ENCODE measurements around the gene UBIAD1.

UBIAD1 gene

DNA sequence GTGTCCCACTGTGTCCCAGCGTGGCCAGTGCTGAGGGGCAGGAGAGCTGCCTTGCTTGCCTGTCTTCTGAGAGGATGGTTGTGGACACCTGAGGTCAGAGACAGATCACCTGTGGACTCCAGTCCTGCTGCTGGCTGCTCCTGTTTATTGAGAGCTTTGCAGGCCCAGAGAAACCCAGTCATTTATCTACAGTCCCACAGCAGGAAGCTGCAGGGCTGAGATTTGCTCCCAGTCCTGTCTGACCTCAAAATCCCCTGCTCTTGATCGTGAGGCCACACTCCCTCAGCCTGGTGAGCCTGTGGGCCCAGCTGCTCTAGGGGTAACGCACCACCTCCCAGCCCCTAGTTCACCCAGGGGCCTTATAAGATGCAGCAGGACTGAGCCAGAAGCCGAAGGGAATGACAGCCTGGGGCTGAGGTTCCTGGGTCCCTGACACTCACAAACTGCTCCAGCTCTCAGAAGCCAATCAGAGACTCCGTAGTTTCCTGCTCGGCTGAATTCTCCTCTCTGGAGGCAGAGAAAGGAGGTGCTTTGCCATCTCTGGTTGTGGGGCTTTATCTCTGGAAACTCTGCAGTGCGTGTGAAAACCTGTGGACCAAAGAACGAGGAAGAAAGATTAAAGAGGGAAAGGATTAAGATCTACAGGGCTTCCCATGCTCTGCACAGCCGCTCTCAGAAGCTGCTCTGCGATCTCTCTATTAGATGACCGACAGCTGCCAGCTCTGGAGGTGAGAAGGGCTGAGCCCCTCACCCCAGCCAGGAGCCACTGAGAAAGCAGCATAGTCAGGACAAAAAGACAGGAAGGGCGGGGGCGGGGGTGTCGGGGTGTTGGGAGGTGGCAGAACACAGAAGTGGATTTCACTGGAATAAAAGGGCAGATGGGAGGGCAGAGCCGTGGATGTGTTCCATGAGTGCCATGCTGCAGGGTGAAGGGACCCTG, 39.1 kb downstream of the UBIAD1 start:
- no peak for DNase-seq (ENCODE audit: low read depth in 3 of 3)

DNA sequence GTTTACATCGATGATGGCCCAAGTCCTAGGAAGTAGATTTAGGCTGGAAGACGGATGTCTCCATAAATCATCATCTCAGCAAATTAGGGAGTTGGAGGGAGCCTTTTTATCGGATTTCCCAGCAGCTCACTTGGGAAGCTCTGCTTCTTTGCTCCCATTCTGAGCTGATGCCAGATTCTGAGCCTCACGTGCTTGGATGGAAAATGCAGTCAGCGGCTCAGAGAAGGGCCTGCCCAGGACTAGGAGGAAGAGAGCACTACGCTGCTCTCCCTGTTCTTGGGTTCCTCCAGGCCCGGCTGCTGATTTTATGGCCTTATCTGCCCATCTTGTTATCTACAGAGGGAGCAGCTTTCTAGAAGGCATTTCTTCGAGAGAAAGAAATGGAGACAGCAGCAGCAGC, 42.0 kb downstream of the UBIAD1 start:
- DNase-seq (ENCODE audit: low read depth in 3 of 3): no peak

DNA sequence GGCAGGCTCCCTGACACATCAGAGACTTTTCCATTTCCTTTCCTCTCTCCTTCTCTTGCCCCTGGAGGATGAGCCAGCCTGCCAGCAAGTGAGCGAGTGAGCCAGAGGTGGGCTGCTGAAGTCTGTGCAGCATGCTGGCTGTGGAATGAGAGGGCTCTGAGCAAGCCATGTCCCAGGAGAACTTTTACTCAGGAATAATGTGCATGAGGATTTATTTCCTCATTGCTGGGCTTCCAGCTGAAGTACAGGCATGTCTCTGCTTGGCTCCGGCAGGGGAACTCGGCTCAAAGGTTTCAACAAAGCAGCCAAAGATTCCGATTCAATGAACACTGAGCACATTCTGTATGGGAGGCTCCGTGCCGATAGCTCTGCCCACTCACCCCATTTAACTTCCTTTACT, 43.7 kb downstream of the UBIAD1 start:
- no peak for DNase-seq (ENCODE audit: low read depth in 3 of 3)

DNA sequence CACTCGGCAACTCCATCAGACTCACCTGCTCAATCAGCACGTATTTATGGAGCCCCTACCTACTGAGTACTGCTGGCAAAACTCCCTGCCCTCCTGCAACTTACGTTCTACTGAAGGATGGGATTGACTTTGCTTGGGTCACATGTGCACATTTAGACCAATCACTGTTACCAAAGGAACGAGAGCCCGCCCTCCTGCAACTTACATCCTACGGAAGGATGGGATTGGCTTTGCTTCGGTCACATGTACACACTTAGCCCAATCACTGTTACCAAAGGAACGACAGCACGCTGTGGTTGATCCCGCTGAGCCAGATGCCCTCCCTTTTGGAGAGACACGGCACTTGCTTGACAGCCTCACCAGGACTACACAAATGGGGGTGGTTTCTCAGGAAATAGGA, 46.0 kb downstream of the UBIAD1 start:
- DNase-seq (ENCODE audit: low read depth in 3 of 3): no peak

DNA sequence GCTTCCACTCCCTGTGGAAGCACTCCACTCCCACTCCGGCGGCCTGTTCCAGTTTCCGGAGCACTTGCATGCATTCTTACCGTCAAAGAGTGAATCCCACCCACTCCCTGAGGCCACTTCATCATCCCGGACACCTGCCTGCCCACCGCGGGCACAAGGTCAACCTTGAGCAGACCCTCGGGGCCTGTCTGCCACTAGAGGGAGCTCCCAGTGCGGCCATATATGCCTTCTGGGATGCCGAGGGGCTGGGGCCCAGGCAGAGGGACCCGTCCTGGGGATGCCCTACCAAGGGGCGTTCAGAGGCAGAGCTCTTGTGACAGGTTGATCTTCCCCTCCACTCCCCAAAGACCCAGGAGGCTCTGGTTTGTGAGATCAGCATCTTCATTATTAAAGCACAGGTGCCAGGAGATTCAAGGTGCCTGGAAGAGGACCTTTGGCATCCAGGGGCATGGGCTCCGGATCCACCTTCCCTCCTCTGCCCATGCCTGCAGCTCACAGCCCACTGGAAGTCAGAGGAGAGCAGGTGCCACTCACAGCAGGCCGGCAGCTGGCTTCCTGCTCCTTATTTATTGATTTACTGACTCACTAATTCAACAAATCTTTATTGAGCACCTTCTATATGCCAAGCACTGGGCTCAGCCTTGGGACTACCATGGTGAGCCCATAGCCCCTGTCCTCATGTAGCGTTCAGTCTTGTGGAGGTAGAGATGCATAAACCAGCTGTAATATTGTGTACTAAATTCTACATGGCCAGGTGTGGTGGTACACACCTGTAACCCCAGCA, 47.3 kb downstream of the UBIAD1 start:
- DNase-seq (ENCODE audit: low read depth in 3 of 3): peak in 1 of 3 experiments; percentile 8

DNA sequence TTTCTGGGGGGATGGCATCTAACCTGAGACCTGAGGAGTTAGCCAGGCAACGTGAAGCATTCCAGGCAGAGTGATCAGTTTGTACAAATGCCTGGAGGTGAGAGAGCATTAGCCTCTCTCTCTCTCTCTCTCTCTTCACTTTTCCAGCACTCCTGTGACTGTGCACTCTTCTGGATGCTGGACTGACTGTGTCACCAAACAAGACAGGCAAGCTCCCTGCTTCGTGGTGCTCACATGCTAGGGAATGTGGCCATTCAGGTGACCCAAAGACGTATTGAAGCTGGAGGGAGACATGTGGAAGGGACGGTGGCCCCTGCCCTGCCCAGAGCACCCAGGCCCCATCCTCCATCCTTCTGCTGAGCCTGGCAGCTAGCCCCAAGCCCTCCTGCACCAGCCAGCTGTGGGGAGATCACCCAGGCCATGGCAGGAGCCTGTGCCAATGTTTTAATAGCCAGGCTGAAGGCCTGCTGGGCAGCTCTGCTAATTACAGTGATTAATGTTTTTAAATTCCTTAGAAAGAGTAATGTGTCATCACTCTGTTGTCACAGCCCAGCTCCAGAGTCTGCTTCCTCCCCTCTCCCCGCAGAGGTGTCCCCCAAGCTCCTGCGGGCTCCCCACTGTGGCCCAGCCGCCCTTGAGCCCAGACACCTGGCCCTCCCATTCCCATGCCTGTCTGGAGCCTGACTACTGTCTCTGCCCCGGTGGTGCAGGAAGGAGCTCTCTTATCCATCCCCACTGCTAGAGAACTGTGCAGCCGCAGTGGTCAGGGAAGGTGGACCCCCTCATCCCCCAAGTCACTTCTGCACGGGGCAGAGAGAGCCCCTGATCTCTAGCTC, 48.9 kb downstream of the UBIAD1 start:
- DNase-seq (ENCODE audit: low read depth in 3 of 3): no peak

DNA sequence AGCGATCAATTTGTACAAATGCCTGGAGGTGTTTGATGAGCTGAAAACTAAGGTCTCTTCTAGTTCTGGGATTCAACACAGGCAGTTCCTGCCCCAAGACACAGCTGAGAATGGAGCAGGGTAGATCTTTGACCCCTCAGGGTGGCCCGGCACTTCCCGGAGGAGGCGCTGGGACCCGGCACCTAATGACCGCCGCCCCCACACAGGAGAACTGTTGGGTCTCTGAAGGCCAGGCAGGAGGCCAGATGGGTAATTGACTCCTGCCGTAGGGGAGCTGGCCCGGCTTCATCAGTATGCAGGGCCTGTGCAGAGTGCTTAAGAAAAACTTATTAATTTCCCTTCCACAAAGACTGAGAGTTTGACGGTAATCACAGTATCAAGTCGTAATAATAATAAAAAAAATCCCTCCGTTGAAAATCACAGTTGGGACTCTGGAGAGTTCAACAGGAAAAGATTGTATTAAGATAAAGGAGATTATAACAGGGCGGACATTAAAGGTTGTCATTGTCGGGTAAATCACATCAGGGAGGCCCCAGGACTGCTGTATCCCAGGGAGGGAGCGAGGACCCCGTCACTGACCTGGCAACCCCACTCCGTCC, 51.7 kb downstream of the UBIAD1 start:
- DNase-seq (ENCODE audit: low read depth in 3 of 3): no peak

DNA sequence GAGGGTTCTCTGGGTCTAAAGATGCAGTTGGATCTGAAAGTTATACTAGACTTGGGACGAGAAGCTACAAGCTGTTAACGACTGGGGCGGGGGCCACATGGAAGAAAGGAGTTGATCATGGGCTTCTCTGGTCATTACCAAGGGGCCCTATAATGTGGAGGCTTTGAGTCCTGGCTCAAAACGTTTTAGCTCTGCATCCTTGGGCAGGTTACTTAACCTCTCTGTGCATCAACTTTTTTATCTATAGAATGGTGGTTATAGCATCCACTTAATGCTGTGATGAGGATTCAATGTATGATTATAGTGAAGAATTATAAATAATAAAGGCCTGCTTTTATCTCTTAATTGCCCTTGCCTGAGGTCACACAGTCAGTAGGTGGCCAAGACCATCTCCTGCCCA, 53.1 kb downstream of the UBIAD1 start:
- no peak for DNase-seq (ENCODE audit: low read depth in 3 of 3)

DNA sequence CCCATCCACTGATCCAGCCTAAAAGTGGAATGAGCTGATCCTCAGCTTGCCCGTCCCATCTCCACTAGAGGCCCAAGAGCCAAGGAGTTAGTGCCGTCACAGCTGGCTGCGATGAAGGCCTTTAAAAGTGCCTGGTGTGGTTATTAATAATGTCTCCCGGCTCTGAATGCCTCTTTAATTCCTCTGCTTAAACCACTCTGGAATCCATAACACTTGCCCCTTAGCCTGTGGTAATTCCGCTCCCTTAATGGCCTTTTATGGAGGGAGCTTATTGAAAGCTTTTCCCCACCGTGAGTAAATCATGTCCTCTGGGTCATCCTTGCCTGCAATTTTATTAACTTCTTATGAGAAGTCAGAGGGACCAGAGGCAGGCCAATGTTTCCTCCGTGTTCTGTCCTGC, 55.4 kb downstream of the UBIAD1 start:
- DNase-seq (ENCODE audit: low read depth in 3 of 3): no peak

DNA sequence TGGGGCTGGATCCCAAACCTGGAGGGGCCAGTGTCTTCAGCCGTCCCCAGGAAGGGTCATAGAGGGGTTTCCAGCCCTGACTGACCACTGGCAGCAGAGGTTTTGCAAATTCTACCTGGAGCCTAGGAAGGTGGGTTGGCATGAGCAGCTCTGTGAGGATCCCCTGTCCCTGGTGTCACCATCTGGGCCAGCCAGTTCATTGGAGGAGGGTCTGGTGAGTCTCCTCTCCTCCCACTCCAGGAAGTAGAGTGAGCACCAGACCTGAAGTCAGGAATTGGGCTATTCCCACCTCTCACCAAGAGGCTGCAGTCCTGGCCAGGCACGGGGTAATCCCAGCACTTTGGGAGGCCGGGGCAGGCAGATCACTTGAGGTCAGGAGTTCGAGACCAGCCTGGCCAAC, 57.4 kb downstream of the UBIAD1 start:
- no peak for DNase-seq (ENCODE audit: low read depth in 3 of 3)

DNA sequence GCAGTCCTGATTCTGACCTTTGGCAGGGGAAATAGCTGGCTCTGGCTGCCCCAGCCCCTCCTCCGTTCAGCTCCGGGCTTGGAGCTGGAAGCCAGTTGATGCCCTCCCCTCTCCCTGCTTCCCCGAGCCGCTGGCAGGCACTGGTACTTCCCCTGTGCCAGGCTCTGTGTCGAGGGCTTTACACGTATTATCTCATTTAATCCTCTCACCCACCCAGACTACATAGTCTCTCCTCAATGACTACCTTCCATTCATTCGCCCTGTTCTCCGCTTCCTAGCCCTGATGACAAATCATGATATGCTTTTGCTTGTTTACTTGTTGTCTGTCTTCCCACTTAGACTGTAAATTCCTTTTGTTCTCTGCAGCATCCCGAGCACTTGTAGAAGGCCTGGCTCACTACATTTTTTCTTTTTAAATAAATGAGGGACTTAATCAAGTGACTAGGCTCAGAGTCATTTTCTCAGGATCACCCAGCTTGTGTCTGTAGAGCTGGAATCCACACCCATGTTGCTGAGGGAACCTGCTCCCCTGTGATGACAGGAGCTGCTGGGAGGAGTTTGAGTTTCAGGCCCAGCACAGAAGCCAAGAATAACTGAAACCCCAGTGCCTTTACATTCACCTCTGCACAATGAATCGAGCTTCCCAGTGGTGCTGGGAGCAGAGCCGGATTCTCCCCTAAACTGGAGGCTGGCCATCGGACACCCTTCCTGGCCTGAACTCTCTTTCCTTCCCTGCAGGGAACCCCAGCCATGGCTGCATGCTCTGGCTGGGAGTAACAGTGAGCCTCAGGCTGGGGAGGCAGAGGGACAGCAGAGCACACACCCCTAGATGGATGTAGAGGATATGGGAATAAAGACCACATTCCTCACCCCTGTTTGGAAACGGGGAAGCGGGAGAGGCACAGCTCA, 58.3 kb downstream of the UBIAD1 start:
- no peak for DNase-seq (ENCODE audit: low read depth in 3 of 3)

DNA sequence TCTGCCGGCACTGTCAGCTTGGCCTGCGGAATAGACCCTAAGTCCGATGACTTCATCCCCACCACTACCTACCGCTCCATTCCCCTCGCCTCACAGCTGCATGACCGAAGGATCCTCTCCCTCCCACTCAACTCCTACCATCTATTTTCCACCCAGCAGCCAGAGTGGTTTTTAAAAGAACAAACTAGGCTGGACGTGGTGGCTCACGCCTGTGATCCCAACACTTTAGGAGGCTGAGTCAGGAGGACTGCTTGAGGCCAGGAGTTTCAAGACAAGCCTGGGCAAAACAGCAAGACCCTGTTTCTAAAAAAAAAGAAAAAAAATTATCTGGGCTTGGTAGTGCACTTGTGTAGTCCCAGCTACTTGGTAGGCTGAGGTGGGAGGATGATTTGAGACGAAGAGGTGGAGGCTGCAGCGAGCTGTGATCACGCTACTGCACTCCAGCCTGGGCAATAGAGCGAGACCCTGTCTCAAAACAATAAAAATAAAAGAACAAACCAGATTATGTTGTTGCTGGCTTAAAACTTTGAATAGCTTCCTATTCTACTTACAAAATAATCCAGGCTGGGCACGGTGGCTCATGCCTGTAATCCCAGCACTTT, 59.0 kb downstream of the UBIAD1 start:
- DNase-seq (ENCODE audit: low read depth in 3 of 3): no peak

DNA sequence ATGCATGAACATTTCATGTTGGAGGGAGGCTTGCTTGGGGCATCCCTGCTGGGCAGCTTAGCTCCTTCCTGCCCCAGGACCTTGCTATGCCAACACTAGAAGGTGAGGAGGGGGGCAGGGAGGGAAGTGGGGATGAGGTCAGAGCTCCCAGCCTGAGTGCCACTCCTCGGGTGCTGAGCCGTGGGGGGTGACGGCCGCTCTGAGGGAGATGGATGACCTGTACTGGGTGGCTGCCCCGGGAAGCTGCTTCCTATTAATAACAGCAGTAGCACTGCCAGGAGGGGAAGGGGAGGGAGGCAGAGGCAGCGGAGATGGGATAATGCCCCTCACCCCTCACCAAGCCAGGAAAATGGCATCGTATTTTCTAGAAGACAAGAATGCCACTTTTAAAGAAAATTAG, 60.6 kb downstream of the UBIAD1 start:
- no peak for DNase-seq (ENCODE audit: low read depth in 3 of 3)

DNA sequence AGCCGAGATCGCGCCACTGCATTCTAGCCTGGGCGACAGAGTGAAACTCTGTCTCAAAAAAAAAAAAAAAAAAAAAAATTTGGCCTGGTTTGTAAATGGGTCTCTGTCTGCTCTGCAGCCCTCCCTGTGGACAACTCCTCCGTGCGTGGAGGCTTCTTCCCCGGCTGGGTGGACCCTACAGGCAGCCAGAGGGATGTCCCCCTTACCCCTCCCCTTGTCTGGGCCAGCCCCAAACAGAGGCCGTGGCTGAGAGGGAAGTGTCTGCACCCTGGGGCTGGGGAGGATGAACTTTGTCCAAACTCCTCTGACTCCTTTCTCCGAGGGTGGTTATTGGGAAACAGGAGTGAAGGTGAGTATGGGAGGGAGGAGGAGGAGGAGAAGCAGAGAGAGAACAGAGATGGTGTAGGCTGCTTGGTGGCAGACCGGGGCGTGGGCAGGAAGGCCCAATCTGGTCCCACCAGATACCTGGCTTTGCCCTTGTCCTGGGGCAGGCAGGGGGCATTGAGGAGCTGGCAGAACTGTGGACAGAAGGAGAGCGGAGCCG, 61.3 kb downstream of the UBIAD1 start:
- DNase-seq (ENCODE audit: low read depth in 3 of 3): no peak

DNA sequence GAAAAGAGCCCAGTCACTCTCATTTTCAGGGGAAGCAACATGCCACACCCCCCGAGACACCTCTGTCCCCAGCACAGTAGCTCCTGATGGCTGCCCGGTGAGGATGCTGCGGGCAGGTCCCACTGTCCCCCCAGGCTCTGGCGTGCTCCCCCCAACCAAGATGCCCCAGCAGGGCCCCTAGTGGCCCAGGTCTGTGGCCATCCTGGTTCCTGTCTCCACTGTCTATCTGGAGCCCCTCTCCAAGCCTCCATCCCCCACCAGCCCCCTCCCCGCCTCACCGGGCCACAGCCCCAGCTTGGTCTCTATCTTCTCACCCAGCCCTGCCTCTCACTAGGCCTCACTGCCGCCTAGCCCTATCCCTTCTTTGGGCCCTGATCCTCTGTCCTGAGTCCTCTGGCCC, 61.8 kb downstream of the UBIAD1 start:
- no peak for DNase-seq (ENCODE audit: low read depth in 3 of 3)

DNA sequence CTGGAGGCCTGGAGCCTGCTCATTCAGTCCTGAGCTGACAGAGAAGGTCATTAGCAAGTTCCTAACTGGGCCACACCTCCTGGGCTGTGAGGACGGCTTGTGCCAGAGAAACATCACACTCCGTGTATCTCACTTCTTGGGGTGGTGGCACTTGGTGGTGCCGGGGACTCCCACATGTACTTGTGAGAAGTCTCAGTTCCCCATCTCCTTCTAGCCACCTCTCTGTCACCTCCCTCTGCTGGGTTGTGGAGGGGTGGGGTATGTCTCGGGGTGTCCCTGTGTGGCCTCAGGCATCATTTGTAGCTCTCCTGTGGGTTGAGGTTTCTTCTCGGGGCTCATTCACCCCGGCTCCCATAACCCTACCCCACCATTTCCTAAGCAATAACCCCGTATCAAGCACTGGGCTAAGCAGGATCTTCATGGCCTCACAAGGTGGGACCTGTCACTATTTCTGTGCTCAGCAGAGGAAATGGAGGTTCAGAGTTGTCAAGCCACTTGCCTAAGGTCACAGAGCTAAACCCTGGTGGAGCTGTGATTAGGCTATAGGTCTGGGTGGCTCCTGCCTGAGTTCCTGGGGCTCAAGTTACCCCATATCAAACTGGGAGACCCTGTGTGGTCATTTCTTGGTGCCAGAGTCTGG, 62.5 kb downstream of the UBIAD1 start:
- no peak for DNase-seq (ENCODE audit: low read depth in 3 of 3)

DNA sequence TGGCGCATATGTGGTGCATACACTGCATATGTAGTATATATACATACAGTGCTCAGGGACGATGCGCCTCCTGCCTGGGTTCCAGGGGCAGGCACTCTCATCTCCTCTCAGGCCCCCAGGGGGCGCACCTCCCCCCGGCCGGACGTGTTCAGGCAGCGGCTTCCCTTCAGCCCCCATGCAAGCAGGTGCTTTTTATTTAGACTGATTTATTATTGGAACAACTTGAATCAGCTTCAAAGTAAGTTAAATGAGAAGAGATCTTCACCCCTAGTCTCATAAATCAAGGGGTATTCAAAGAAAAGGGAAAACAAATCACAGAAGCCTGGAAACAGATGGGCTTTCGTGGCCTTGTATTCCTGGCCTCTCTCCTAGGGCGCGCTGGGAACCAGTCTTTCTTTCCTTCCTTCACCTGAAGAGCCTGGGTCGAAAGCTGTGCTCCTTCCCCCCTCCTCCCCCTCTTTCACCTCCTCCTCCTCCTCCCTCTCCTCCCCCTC, 64.6 kb downstream of the UBIAD1 start:
- DNase-seq (ENCODE audit: low read depth in 3 of 3): peak; percentile 47 to 56 (median 54)

Data from stimulated activated CD4-positive, alpha-beta T cell treated with anti-CD3 and anti-CD28 coated beads, TNF-alpha, amount 100 ng/mL, for 4 hours (primary cell).